Gastrocnemius medialis (tissue), 4 donors: ENCODE results near the gene RBL1.

Source experiments
- POLR2A ChIP-seq, 2 donors: fragments of 450-650 bp; IDR thresholded peaks; one replicate each; pipeline ENCODE4 v1.6.1; 2017; ENCODE audit warnings: antibody characterized with exemption in 2 of 2, mild to moderate bottlenecking in 2 of 2, moderate library complexity in 2 of 2
- TF ChIP-seq, protein P1 (sequence below), 5 experiments: fragments of 450-650 bp in 3 of 5; fragments of 200-600 bp in 2 of 5; sonication (generic) in 2 of 5; IDR thresholded peaks in 4 of 5; conservative IDR thresholded peaks in 1 of 5; 1 replicate in 4 of 5; 2 replicates in 1 of 5; pipeline ENCODE4 v1.5.1; 2016 to 2019; ENCODE audit warnings: antibody characterized with exemption in 5 of 5, mild to moderate bottlenecking in 3 of 5, moderate library complexity in 3 of 5

DNA sequence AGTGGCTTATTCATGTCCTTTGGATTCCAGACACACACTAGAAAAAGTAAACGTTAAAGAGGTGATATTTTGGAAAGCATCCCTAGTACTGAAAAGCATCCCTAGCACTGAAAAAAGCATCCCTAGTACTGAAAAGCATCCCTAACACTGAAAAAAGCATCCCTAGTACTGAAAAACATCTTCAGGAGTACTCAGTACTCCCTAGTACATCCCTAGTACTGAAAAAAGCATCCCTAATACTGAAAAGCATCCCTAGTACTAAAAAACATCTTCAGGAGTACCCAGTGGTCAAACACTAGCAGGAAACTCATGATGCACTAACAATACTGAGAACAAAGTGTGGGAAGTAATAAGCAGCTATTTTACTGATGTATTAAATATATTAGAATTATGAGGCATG lies 98.7 kb downstream of the RBL1 start:
- TF ChIP-seq POLR2A (IDR thresholded peaks at IDR 0.05) = no peak
- TF ChIP-seq, protein P1, sequence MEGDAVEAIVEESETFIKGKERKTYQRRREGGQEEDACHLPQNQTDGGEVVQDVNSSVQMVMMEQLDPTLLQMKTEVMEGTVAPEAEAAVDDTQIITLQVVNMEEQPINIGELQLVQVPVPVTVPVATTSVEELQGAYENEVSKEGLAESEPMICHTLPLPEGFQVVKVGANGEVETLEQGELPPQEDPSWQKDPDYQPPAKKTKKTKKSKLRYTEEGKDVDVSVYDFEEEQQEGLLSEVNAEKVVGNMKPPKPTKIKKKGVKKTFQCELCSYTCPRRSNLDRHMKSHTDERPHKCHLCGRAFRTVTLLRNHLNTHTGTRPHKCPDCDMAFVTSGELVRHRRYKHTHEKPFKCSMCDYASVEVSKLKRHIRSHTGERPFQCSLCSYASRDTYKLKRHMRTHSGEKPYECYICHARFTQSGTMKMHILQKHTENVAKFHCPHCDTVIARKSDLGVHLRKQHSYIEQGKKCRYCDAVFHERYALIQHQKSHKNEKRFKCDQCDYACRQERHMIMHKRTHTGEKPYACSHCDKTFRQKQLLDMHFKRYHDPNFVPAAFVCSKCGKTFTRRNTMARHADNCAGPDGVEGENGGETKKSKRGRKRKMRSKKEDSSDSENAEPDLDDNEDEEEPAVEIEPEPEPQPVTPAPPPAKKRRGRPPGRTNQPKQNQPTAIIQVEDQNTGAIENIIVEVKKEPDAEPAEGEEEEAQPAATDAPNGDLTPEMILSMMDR (IDR thresholded peaks at IDR 0.05 in 4 of 5, conservative IDR thresholded peaks at IDR 0.05 in 1 of 5) = no peak
